K562 (cell line): ENCODE measurements around the gene AIFM1. TPM values are rescaled to one million over a fixed set of nuclear protein-coding genes. Genes with fewer than 3 reads are reported as not detected.

Experiments
- ATAC-seq: fragments of 200-7000 bp; cut with Tn5 transposase; 3 replicates; pipeline ENCODE4 v1.9.1; 2020; ENCODE audit warnings: moderate library complexity
- BruUV-seq: library from RNA; stranded (reverse); fragments of 400-500 nt; replicated peaks from 2 replicates; lab custom pipeline; 2021; lab: Mats Ljungman, UMichigan
- CTCF ChIA-PET: fragments of 300-600 bp; formaldehyde crosslinking; extraction: SDS; loops from one replicate; lab custom pipeline; 2021; ENCODE audit warnings: low intra/inter-chr PET ratio; lab: Yijun Ruan, JAX
- POLR2A ChIA-PET: fragments of 300-600, 350-650 bp; sonication (Branson Sonifier 250); formaldehyde crosslinking; extraction: SDS; loops from one replicate; lab custom pipeline; 2021; ENCODE audit warnings: antibody characterized with exemption, inconsistent platforms; lab: Yijun Ruan, JAX
- DNase-seq, 4 experiments: peaks; one replicate each; pipeline versions ENCODE4 v3.0.0 to v3.0.0-alpha.2; 2011 to 2018; ENCODE audit warnings: low spot score in 3 of 4, mixed read lengths in 3 of 4; ENCODE audit errors: extremely low read depth in 1 of 4
- FAIRE-seq: peaks from 2 replicates; lab custom pipeline; 2011; peaks lifted over from hg19 to GRCh38; lab: Jason Lieb, UNC
- H2AFZ ChIP-seq: 2 replicates; pipeline ENCODE4 v1.6.0; 2011; ENCODE audit warnings: low read depth, low read length, control low read depth, inconsistent platforms
- H3K27ac ChIP-seq: fragments of 200-600 bp; 3 replicates; pipeline ENCODE4 v1.8.0; 2011; ENCODE audit warnings: low read depth, mild to moderate bottlenecking, control low read depth, inconsistent platforms, low read length, moderate library complexity, mixed read lengths; ENCODE audit errors: extremely low read depth
- H3K27me3 ChIP-seq, 2 experiments: fragments of 300-600 bp in 1 of 2; 2 replicates in 1 of 2; 3 replicates in 1 of 2; pipeline versions ENCODE4 v1.6.0 to v1.8.0; 2011; ENCODE audit warnings: inconsistent platforms in 2 of 2, low read length in 2 of 2, mild to moderate bottlenecking in 1 of 2, mixed read lengths in 1 of 2, moderate library complexity in 1 of 2; ENCODE audit not compliant: control insufficient read depth in 2 of 2, insufficient read depth in 2 of 2
- H3K36me3 ChIP-seq: fragments of 300-600 bp; 3 replicates; pipeline ENCODE4 v1.8.0; 2011; ENCODE audit warnings: mild to moderate bottlenecking, low read length, inconsistent platforms; ENCODE audit not compliant: control insufficient read depth, insufficient read depth
- H3K4me1 ChIP-seq, 2 experiments: fragments of 200-600 bp in 1 of 2; replicated peaks in 1 of 2; 2 replicates in 1 of 2; 3 replicates in 1 of 2; pipeline versions ENCODE4 v1.5.1 to v1.8.0; 2011; ENCODE audit warnings: inconsistent platforms in 2 of 2, low read length in 2 of 2, mild to moderate bottlenecking in 1 of 2, mixed read lengths in 1 of 2, moderate library complexity in 1 of 2; ENCODE audit not compliant: control insufficient read depth in 2 of 2, insufficient read depth in 2 of 2
- H3K4me2 ChIP-seq: 2 replicates; pipeline ENCODE4 v1.6.1; 2011; ENCODE audit warnings: low read length, control low read depth, inconsistent platforms, mixed read lengths; ENCODE audit not compliant: insufficient read depth
- H3K4me3 ChIP-seq: fragments of 200-600 bp; sonication (generic), shearing (Covaris generic); 2 replicates; pipeline ENCODE4 v1.5.1; 2016; ENCODE audit warnings: control low read depth, inconsistent platforms
- H3K79me2 ChIP-seq: fragments of 200-600 bp; 3 replicates; pipeline ENCODE4 v1.8.0; 2011; ENCODE audit warnings: low read length, inconsistent platforms; ENCODE audit not compliant: control insufficient read depth, insufficient read depth
- H3K9ac ChIP-seq, 2 experiments: 2 replicates each; pipeline versions ENCODE4 v1.6.0 to v1.6.1; 2011; ENCODE audit warnings: low read depth in 2 of 2, low read length in 2 of 2, control low read depth in 1 of 2, inconsistent platforms in 1 of 2, mild to moderate bottlenecking in 1 of 2, mixed read lengths in 1 of 2; ENCODE audit not compliant: insufficient read depth in 1 of 2
- H3K9me1 ChIP-seq: one replicate; pipeline ENCODE4 v1.6.0; 2011; ENCODE audit warnings: inconsistent platforms, mild to moderate bottlenecking, low read length, moderate library complexity; ENCODE audit not compliant: control insufficient read depth, insufficient read depth
- H3K9me3 ChIP-seq: replicated peaks from 2 replicates; pipeline ENCODE4 v1.5.1; 2011; ENCODE audit warnings: low read depth, low read length, inconsistent platforms; ENCODE audit not compliant: control insufficient read depth, insufficient read depth
- H4K20me1 ChIP-seq: replicated peaks from 2 replicates; pipeline ENCODE4 v1.6.1; 2011; ENCODE audit warnings: low read length, inconsistent platforms, mixed read lengths; ENCODE audit not compliant: control insufficient read depth, insufficient read depth
- ARID2 ChIP-seq: fragments of 450-650 bp; IDR thresholded peaks from 2 replicates; pipeline ENCODE4 v1.6.1; 2017; ENCODE audit warnings: antibody characterized with exemption, mild to moderate bottlenecking
- CAMTA2 ChIP-seq: fragments of 250-450 bp; sonication (Bioruptor Pico); conservative IDR thresholded peaks from 2 replicates; pipeline ENCODE4 v1.5.1; 2022
- ELF4 ChIP-seq: fragments of 450-650 bp; formaldehyde crosslinking; IDR thresholded peaks from 2 replicates; pipeline ENCODE4 v1.4.0; 2022; ENCODE audit warnings: missing genetic modification characterization
- GTF2E2 ChIP-seq: fragments of 200-800 bp; sonication (Bioruptor generic); IDR thresholded peaks from 2 replicates; pipeline ENCODE4 v1.6.1; 2016; ENCODE audit warnings: missing genetic modification characterization, missing compliant biosample characterization
- HMG20A ChIP-seq: fragments of 450-650 bp; formaldehyde crosslinking; conservative IDR thresholded peaks from 2 replicates; pipeline ENCODE4 v1.4.0; 2020; ENCODE audit warnings: mild to moderate bottlenecking, mixed read lengths
- POLR2AphosphoS2 ChIP-seq: IDR thresholded peaks from 2 replicates; pipeline ENCODE4 v1.6.1; 2012; ENCODE audit warnings: low read length, improper control_type of control experiment
- POLR2G ChIP-seq: fragments of 200-400 bp; formaldehyde crosslinking; IDR thresholded peaks from 2 replicates; pipeline ENCODE4 v1.6.1; 2017; ENCODE audit warnings: low read depth, mild to moderate bottlenecking, antibody characterized with exemption, low read length, moderate library complexity
- ZFPM2 ChIP-seq: fragments of 250-450 bp; sonication (Bioruptor Pico); IDR thresholded peaks from 2 replicates; pipeline ENCODE4 v1.5.1; 2022; ENCODE audit warnings: mild to moderate bottlenecking
- ZNF311 ChIP-seq: fragments of 250-450 bp; sonication (Bioruptor Pico); IDR thresholded peaks from 2 replicates; pipeline ENCODE4 v1.4.0; 2020; ENCODE audit warnings: mild to moderate bottlenecking, moderate library complexity
- ZNF41 ChIP-seq: fragments of 250-450 bp; sonication (Bioruptor Pico); conservative IDR thresholded peaks from 2 replicates; pipeline ENCODE4 v1.4.0; 2020; ENCODE audit warnings: mild to moderate bottlenecking
- ZNF785 ChIP-seq: fragments of 250-450 bp; sonication (Bioruptor Pico); IDR thresholded peaks from 2 replicates; pipeline ENCODE4 v1.4.0; 2020; ENCODE audit warnings: mild to moderate bottlenecking
- WGBS: fragments of 100-300 bp; shearing (Covaris generic); methylation state at CpG from one replicate; pipeline ENCODE4 v1.1.6; 2016; ENCODE audit warnings: low coverage, mixed read lengths; ENCODE audit not compliant: insufficient coverage; ENCODE audit errors: missing lambda C conversion rate; 5-methylcytosine and 5-hydroxymethylcytosine counted together
- in situ Hi-C: fragments of 300-500 bp; cut with MboI; formaldehyde crosslinking; loops from 4 replicates; pipeline ENCODE4 v1.15.0; 2018; ENCODE audit warnings: inconsistent platforms, mixed read lengths
- intact Hi-C: fragments of 100-400 bp; cut with micrococcal nuclease; formaldehyde crosslinking; loops from 2 replicates; pipeline ENCODE4 v1.14.2; 2022
- polyA plus RNA-seq, 8 experiments: library from polyadenylated mRNA; depleted of rRNA in 4 of 8; stranded (reverse) in 5 of 8; unstranded in 3 of 8; fragments of >200 nt; fragmentation: Nextera tagmentation in 2 of 8; fragmentation: Illumina TruSeq in 1 of 8; extraction: Ambion mirVana in 2 of 8; extraction: Trizol in 1 of 8; gene quantifications; 2 replicates each; pipeline versions ENCODE4 v1.2.1 to v1.2.3, GENCODE V29; 2011 to 2014; ENCODE audit warnings: inconsistent platforms in 1 of 8, missing spikeins in 1 of 8
- total RNA-seq, 7 experiments: library from RNA; depleted of rRNA in 6 of 7; stranded (reverse); fragments of >200 nt in 6 of 7; fragmentation: Illumina TruSeq in 2 of 7; extraction: Trizol in 2 of 7; gene quantifications; 2 replicates each; pipeline versions ENCODE4 v1.2.1 to v1.2.3, GENCODE V29; 2011 to 2021; ENCODE audit warnings: low replicate concordance in 1 of 7
- TF ChIP-seq, protein P1 (sequence below): fragments of 250-450 bp; sonication (Bioruptor Pico); IDR thresholded peaks from 2 replicates; pipeline ENCODE4 v1.8.0; 2021; ENCODE audit warnings: moderate library complexity, mild to moderate bottlenecking, inconsistent platforms
- TF ChIP-seq, protein P2 (sequence below): fragments of 250-450 bp; sonication (Bioruptor Pico); IDR thresholded peaks from 2 replicates; pipeline ENCODE4 v1.9.0; 2021; ENCODE audit warnings: mild to moderate bottlenecking
- TF ChIP-seq, protein P3 (sequence below): fragments of 450-650 bp; IDR thresholded peaks from 2 replicates; pipeline ENCODE4 v1.6.1; 2018; ENCODE audit warnings: mild to moderate bottlenecking, low read depth; ENCODE audit not compliant: partially characterized antibody

Gene AIFM1
- total and polyA plus RNA-seq, 9 of the 15 experiments (the other 6 are each of a cell fraction or from before 2014, with no cell fraction given) = 51.0 to 117 (median 91.2) TPM

DNA sequence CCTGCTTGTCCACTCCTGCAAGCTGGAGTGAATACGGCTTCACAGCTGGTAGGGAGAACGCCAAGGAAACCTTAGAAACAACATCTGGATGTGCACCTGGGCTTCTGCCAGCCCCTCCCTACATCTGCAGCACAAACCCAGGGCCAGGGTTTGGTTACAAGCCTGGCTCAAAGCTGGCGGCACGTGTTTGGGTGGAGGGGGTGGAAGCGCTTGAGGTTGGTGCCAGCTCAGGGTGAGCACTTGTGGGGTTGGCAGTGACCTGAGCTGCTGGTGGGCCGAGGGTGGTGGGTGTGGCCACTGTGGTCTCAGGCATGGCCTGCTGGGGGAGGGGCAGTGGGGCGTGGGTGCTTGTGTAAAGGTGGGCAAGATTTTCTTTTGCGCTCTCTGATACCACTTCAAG is 70.9 kb downstream of the AIFM1 start:
- no peaks in the 10 kb centered on the region for H3K9me3 ChIP-seq
- H3K4me1 ChIP-seq = peaks cover 47 to 50% of the 10 kb centered on the region in 2 experiments
- no peak overlapping the region for H2AFZ ChIP-seq
- no peak overlapping the region for H3K4me3 ChIP-seq
- H3K27ac ChIP-seq = no peak overlapping the region
- in situ Hi-C loops = no loop called here
- H3K9ac ChIP-seq = peak overlapping the region in 1 of 2 experiments; percentile 71; a peak in 2 of 4 replicates
- ChIA-PET POLR2A (interaction anchor here (0.7 to 2.6 kb wide), 2 partner anchors 11 to 14 kb away, joined by 3 to 12 read pairs; no protein-coding TSS in a partner anchor), CTCF (no interaction called here)
- H3K27me3 ChIP-seq = no peaks in the 10 kb centered on the region
- no peak for FAIRE-seq
- no peak for ATAC-seq
- BruUV-seq = no TSS peak
- no peak overlapping the region for H3K4me2 ChIP-seq
- H4K20me1 ChIP-seq = peaks cover 6% of the 10 kb centered on the region; the same call in 1 of the 2 replicates
- intact Hi-C loops = no loop called here
- peaks cover 82% of the 10 kb centered on the region for H3K79me2 ChIP-seq
- 84% methylated on average over 4 of the region's 8 CpGs for WGBS
- peaks cover 2% of the 10 kb centered on the region for H3K9me1 ChIP-seq
- no peak for DNase-seq
- TF ChIP-seq POLR2G (0 out of 2 replicates have a peak, but pooled peaks have one; percentile 22), ARID2 (no peak)
- TF ChIP-seq, all 486 proteins: peak for 1
- peaks cover 18% of the 10 kb centered on the region; the same call in 1 of the 3 replicates for H3K36me3 ChIP-seq

DNA sequence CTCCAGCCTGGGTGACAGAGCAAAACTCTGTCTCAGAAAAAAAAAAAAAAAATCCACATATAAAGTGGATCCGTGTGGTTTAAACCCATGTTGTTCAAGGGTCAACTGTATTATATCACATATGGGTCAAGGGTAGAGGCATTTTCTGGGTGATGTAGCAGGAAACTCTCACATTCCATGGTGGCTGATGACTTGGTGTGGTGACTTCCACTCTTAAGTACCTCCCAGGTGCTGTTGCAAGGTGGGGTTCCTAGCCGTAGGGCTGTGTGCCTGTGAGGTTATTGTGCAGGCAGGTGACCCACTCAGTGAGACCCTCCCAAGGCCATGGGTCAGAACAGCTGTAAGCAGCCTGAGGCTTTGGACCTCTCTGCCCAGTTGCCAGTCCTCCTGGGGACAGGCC is 72.4 kb downstream of the AIFM1 start:
- no peak for DNase-seq
- Histone ChIP-seq H3K36me3 (peaks cover 19% of the 10 kb centered on the region; the same call in 1 of the 3 replicates), H3K27me3 (no peaks in the 10 kb centered on the region), H4K20me1 (peaks cover 6% of the 10 kb centered on the region), H3K9me3 (no peaks in the 10 kb centered on the region), H3K4me1 (peaks cover 42% of the 10 kb centered on the region in 2 experiments), H3K4me2 (no peak overlapping the region), H3K4me3 (no peak overlapping the region), H2AFZ (no peak overlapping the region), H3K9ac (peak overlapping the region in 1 of 2 experiments; percentile 68; a peak in 2 of 4 replicates), H3K27ac (no peak overlapping the region), H3K79me2 (peaks cover 83% of the 10 kb centered on the region), H3K9me1 (peaks cover 2% of the 10 kb centered on the region)
- intact Hi-C loops (no loop called here), in situ Hi-C loops (no loop called here)
- TF ChIP-seq, protein P1, sequence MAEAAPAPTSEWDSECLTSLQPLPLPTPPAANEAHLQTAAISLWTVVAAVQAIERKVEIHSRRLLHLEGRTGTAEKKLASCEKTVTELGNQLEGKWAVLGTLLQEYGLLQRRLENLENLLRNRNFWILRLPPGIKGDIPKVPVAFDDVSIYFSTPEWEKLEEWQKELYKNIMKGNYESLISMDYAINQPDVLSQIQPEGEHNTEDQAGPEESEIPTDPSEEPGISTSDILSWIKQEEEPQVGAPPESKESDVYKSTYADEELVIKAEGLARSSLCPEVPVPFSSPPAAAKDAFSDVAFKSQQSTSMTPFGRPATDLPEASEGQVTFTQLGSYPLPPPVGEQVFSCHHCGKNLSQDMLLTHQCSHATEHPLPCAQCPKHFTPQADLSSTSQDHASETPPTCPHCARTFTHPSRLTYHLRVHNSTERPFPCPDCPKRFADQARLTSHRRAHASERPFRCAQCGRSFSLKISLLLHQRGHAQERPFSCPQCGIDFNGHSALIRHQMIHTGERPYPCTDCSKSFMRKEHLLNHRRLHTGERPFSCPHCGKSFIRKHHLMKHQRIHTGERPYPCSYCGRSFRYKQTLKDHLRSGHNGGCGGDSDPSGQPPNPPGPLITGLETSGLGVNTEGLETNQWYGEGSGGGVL (CRISPR knock-in tag) = no peak
- TF ChIP-seq, protein P2, sequence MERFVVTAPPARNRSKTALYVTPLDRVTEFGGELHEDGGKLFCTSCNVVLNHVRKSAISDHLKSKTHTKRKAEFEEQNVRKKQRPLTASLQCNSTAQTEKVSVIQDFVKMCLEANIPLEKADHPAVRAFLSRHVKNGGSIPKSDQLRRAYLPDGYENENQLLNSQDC (CRISPR knock-in tag) = no peak
- no peak for TF ChIP-seq CAMTA2 (CRISPR knock-in tag)
- no peak for TF ChIP-seq ZNF311
- TF ChIP-seq ZNF41 (CRISPR knock-in tag) = no peak
- TF ChIP-seq, protein P3, sequence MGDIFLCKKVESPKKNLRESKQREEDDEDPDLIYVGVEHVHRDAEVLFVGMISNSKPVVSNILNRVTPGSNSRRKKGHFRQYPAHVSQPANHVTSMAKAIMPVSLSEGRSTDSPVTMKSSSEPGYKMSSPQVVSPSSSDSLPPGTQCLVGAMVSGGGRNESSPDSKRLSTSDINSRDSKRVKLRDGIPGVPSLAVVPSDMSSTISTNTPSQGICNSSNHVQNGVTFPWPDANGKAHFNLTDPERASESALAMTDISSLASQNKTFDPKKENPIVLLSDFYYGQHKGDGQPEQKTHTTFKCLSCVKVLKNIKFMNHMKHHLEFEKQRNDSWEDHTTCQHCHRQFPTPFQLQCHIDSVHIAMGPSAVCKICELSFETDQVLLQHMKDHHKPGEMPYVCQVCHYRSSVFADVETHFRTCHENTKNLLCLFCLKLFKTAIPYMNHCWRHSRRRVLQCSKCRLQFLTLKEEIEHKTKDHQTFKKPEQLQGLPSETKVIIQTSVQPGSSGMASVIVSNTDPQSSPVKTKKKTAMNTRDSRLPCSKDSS = no peak
- TF ChIP-seq ZNF785 (CRISPR knock-in tag) = no peak
- TF ChIP-seq ZFPM2 (CRISPR knock-in tag) = no peak
- no peak for TF ChIP-seq HMG20A (CRISPR knock-in tag)
- TF ChIP-seq ELF4 (CRISPR knock-in tag) = no peak
- no peak for TF ChIP-seq POLR2AphosphoS2
- no peak for TF ChIP-seq GTF2E2 (tag)
- ChIA-PET POLR2A (no interaction called here), CTCF (no interaction called here)
- no peak for ATAC-seq
- WGBS = 74% methylated on average over 2 of the region's 2 CpGs
- no peak for FAIRE-seq
- no TSS peak for BruUV-seq
